CD1c-positive myeloid dendritic cell (primary cell): ENCODE measurements around the gene SLC34A3.

ENCODE experiments used
- DNase-seq: peaks from one replicate; pipeline ENCODE4 v3.0.0-alpha.2; 2016; ENCODE audit errors: extremely low spot score

Gene SLC34A3

DNA sequence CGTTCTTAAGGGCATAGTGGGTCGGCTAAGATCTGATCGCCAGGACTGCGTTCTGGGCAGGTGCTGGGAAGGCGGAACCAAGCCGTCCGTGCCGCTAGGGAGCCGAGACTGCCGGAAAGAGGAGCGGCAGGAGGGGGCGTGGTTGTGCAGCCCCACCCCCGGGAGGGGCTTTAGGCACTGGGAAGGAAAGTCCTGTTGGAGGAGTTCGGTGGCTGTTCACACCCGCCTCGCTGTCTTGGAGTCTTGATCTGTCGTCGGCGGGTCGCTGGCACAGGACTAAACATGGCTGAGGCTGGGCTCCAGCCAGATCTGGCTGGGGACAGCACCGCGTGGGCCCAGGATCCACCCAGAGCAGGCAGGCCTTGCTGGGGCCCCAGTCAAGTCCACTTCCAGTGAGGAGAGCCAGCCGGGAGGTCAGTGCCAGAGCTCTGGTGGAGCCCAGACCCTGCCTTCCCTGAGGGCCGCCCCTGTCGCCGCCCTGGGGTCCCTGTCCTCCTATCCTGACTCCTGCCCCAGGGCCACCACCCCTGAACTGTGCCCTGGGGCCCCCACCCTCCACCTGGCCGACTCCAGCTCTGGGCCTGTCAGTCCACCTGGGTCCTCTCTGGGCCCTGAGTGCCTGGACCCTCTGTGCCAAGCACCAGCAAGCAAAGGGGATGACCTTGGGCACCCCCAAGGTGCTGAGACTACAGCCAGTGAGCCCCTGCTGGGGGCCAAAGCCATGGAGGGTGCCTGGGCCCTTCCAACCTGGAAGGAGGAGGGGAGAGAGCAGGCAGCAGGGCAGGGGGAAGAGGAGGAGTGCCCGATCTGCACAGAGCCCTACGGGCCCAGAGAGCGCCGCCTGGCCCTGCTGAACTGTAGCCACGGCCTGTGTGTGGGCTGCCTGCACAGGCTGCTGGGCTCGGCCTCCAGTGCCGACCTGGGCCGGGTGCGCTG lies 13.2 kb upstream of the SLC34A3 start:
- peak; percentile 27 for DNase-seq

DNA sequence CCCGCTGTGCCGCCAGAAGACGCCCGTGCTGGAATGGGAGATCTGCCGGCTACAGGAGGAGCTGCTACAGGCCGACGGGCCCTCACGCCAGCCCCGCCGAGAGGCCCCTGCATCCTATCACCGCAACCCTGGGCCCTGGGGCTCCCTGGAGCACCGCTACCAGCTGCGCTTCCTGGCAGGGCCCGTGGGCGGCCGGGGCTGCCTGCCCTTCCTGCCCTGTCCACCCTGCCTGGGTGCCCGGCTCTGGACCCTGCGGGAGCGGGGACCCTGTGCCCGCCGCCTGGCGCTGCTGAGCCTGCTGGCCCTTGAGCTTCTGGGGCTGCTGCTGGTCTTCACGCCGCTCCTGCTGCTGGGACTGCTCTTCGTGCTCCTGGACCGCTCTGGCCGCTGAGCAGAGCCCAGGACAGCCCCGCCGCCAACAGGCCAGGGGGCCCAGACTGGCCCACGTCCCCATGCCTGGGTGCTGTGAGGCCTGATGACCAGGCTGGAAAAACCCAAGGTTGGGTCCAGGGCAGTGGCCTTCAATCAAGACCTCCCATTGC lies 12.4 kb upstream of the SLC34A3 start:
- no peak for DNase-seq

DNA sequence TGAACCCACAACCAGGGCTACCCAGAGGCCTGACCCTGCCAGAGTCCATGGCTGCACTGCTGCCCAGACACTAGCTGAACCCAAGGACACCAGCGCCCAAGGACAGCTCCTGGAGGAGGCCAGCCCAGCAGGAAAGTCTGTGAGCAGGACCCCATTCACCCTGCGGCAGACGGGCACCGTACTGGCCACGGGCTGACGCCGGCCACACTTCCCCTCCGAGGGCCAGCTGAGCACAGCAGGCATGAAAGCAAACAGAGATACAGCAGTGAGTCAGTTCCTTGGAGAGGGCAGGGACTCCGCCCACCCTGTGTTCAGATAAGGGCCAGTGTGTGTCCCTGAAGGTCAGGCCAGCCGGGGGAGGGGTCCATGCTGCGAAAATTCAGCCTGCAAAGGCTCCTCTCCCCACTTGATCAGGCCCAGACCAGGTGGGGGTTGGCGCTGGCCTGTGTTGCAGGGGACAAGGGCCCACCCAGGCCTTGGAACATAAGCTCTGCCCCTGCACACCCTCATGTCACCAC lies 11.9 kb upstream of the SLC34A3 start:
- DNase-seq: peak; percentile 51

DNA sequence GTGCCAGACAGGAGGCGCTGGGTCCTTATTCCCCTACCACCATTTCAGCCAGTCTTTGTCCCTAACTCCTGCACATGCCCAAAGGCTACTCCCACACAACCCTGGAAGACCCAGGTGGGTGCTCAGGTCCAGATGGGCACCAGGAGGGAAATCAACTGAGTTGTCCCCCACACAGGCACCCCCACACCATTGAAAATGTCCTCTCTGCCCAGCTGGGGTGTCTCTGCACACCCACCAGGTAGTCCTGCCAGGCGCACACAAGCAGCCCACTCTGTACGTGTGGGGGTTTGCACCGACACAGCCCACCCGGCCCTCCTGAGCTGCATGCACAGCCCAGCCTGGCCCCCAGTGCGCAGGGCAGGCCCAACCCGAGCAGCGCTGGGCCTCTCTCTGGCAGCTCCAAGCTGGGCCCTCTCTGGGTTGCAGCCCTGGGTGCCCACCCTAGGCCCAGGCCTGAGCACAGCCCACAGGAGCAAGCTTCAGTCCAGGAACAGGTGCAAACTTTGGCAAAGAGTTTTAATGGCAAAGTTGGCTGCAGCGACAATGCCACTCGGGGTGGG lies 10.9 kb upstream of the SLC34A3 start:
- no peak for DNase-seq

DNA sequence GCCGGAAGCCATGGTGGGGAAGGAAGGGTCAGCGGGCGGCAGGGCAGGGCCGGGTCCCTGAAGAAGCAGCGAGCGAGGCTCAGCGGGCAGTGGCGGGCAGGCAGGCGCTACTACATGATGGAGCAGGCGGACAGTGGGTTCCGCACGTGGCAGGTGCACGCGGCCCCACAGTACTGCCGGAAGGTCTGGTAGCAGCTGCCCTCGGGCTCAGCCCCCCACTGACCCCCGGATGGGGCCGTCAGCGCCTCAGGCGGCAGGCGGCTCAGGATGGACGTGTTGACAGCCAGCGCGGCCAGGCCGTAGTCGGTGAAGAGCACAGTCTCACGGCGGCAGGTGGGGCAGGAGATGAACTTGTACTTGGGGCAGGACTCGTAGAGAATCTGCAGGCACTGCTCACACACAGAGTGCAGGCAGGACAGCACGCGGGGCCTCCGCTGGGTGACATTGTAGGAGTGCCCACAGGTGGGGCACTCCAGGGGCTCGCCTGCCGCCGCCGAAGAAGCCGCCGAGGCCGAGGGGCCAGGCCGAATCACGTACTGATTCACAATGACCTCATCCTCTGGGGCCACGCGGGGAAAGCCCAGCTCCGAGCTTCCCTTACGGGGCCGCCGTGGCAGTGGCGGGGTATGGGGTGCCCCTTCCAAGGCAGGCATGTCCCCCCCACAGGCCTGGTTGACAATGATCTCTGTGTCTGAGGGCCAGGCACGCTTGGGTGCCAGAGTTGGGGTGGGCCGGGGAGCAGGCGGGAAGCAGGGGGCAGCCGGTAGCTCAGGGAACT lies 10.2 kb upstream of the SLC34A3 start:
- DNase-seq: no peak

DNA sequence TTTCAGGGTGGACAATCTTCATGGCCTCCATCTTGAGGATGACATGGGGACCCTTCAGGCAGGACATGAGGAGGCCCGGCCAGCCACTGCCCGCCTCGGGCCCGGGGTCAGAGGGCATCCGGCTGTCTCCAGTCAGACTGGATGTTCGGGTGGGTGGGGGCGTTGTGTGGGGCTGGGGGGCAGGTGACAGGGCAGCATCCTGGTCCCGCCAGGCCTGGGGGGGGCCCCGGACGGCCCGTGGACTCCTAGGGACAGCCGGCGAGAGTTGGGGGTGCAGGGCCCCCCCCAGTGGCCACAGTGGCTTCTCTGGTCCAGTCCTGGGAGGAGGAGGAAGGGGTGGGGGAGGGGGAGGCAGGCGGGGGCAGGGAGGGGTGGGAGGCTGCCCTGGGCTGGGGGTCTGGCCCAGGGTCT lies 9.6 kb upstream of the SLC34A3 start:
- no peak for DNase-seq

DNA sequence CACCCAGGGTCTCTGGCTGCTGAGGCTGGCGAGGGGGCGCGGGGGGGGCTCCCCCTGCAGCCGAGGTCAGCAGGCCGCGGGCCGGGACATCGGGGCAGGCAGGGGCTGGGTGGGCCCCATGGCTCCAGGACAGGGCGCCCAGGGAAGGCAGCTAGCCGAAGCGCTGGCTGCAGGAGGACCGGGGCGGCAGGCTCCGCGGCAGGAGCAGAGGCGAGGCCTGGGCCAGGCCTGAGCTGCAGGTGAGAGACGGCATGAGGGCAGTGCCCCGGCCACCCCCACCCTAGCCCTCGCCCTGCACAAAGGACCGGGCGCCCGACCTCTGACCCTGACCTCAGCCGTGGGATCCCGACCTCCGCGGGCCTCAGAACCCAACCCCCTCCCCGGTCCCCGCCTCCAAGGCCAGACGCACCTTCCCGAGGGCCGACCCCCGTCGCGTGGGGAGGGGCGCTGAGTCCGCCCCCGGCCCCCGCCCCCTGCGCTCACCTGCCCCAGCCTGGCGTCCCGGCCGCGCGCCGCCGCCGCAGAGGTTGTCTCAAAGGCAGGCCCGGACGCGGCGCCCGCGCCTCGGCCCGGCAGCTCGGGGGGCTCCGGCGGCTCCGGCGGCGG lies 9.1 kb upstream of the SLC34A3 start:
- no peak for DNase-seq

DNA sequence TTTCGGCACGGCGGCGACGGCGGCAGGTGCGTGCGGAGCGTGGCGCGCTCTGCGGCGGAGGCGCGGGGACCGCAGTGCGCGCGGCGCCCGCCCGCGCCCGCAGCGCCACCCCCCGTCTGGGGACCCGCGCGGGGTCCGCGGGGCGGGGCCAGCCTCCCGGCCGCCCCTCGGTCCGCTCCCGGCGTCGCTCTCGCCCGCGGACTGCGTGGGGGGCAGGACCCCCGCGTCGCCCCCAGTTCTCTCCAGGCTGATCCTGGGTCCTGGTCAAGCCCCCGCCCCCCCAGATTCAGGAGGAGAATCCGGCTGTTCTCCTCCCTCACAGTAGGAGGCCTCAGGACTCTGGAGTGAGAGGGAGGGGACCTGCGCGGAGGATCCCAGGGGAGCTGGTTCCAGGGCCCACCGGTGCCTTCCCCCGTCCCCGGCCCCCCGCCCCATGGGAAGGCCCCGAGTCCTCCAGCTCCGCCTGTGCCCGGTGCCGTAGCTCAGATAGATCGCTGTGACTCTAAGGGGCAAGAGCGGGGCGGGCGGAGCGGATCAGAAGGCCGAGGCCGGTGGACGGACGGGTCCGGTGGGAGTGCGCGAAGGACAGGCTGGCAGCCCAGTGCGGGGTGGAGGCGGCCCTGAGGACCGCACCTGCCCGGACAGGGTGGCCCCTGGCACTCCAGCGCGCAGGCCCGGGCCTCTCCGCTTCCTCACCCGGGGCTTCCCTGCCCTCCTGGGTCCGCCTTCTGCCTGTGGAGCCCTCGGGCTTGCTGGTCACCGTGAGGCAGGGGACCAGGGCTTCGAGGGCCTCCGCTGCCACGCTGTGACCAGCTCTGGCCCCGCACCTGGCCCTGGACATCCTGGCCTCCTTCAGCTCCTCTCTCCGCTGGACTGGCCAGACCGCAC lies 8.3 kb upstream of the SLC34A3 start, which contains the start of gene RNF208:
Gene RNF208, minus strand, starts transcription at position 51 of the 888 bp plus-strand sequence. CDS start 1,028 bp downstream, outside the sequence.
- DNase-seq: no peak

DNA sequence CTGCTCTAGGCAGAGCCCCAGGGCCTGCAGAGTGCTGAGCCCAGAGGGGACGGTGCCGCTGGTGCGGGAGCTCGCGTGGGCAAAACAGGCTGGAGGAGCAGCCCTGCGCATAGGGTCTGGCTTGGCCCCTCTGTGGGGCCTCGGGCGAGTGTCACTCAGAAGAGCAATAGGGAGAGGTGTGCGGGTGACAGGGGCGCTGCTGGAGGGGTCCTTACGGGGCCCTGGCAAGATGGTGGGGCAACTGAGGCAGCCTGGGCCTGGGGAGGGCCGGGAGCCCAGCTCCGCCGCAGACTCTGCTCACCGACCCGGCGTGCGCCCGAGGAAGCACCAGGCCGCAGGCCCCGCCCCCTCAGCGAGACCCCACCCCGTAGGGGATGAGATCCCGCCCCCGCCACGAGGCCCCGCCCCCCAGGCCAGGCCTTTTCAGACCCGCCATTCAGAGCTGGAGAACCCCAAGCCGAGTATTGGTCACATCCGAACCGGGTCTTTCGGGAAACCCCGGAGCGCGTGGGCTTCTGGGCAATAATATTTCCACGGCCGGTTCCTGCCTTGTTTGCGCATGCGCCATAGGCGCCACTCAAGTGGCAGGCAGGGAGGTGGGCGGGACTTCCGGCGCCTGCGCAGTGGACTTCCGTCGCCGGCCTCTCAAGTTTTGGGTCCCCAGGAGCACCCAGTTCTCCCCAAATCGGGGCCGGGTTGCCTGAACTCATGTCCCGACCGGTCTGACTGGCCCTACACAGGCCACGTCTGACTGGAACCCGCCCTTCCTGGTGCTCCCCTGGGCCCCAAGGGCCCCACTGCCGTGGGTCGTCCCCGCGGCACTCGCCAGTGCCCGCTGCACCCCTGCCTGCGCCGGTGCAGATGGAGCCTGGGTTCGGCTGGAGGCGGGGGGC lies 7.4 kb upstream of the SLC34A3 start:
- DNase-seq: peak; percentile 100

DNA sequence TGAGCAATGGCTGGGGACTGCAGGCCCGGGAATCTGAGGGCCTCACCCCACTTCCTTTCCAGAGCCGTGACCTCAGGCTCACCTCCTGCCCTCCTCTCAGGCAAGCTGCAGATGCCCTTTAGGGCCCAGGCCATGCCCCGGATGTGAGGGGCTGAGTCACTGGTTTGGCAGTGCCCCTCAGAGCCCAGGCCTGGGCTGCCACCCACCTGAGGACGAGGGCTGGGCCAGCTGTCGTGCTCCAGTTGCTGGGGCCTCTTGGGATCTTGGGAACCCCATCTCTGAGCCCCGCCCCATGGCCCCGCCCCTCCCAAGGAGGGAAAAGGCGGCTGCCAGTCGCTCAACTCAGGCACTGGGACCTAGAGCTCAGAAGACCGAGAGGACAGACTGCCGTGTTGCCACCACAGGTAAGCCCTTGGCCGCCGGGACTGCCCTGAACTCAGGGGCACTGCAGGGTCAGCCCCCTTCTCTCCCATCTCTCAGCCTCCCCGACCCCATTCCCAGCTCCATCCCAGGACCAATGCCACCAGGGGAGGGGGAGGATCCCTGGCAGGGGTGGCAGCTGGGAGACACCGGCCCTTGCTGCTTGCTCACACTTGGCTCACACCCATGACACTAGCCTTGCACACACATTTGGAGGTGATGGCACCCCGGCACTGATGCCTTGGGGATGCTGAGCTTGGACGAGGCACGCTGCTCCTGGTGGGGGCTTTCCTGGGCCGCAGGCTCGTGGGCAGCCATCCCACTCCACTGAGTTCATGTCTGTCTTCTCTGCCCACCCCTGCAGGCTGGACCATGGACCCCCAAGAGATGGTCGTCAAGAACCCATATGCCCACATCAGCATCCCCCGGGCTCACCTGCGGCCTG lies 5.6 kb upstream of the SLC34A3 start, which contains the start of gene CYSRT1:
Gene CYSRT1, plus strand, starts transcription at position 345 of the 865 bp plus-strand sequence. Its CDS starts 448 bp downstream, at position 793.
- peak; percentile 42 for DNase-seq

DNA sequence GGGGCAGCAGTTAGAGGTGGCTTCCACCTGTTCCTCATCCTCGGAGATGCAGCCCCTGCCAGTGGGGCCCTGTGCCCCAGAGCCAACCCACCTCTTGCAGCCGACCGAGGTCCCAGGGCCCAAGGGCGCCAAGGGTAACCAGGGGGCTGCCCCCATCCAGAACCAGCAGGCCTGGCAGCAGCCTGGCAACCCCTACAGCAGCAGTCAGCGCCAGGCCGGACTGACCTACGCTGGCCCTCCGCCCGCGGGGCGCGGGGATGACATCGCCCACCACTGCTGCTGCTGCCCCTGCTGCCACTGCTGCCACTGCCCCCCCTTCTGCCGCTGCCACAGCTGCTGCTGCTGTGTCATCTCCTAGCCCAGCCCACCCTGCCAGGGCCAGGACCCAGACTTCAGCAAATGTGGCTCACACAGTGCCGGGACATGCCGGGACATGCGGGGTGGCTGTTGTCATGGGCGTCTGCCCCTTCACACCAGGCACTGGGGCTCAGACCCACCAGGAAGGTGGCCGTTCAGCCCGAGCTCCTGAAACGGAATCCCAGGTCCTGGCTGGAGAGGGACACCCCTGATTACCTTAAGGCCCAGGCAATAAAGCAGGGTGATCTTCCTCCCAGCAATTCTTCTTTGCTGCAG lies 4.9 kb upstream of the SLC34A3 start:
- no peak for DNase-seq

DNA sequence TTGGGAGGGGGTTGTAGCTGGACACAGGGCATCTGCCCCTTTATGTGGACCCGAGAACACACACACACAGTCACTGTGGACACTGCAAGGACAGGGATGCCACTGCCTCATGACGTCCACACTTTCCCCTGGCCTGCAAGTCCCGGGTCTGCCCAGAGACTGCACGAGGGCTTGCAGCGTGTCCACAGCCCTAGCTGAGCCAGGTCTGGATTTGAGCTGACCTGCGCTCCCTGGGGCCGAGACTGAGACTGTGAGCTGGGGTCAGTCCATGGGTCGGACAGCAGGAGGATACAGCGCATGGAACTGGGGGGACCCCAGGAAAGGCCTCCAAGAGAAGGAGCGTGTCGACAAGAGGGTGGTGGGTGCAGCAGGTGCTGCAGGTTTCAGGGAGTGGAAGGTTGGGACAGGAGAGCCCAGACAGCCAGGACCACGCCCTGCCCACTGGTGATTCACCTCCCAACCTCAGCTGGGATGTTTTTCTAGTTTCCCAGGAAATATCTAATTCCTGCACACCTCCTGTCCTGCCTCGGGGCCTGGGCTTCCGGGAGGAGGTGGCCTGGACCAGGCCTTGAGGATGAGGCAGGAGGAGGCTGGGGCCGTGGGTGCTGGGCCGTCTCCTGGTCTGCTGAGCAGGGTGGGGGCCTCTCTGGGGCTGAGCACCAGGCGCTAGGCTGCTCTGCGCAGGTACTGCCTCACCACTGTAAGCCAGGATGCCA lies 4.2 kb upstream of the SLC34A3 start:
- no peak for DNase-seq

DNA sequence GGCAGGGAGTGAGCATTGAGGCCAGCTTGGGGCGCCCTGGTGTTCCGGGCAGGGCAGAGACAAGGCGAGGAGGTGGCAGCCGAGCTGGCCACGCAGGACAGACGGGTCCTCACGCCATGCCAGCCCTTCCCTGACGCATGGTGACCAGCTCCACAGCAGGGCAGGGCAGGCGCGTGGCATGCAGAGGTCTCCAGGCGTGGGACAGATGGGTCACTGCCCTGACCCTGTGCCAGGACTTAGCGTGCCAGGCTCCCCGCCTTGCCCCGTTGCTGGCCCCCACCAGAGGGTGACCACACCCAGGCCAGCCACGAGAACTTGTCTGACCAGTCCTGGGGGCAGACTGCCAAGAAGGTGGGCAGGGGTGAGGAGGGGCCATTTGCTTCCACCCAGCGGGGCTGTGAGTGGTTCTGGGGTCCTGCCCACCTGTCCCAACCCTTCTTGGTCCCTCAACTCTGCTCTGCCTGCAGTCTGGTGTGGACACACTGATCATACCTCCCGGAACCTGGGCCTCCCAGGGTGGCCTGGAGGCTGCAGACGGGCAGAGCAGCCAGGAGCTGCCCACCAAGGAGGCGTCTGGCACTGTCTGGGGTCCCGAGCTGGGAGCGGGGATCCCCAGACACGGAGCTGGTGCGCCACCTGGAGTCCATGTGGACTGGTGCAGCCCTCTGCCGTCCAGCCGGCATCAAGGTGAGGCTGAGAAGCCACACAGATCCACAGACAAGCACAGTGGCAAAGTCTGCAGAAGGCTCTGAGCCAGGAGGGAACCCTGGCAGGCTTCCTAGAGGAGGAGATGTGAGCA lies 3.4 kb upstream of the SLC34A3 start, which contains the start of gene RNF224:
Gene RNF224, plus strand, starts transcription at position 449 of the 799 bp plus-strand sequence. CDS start 834 bp downstream, outside the sequence.
- DNase-seq: peak; percentile 79

DNA sequence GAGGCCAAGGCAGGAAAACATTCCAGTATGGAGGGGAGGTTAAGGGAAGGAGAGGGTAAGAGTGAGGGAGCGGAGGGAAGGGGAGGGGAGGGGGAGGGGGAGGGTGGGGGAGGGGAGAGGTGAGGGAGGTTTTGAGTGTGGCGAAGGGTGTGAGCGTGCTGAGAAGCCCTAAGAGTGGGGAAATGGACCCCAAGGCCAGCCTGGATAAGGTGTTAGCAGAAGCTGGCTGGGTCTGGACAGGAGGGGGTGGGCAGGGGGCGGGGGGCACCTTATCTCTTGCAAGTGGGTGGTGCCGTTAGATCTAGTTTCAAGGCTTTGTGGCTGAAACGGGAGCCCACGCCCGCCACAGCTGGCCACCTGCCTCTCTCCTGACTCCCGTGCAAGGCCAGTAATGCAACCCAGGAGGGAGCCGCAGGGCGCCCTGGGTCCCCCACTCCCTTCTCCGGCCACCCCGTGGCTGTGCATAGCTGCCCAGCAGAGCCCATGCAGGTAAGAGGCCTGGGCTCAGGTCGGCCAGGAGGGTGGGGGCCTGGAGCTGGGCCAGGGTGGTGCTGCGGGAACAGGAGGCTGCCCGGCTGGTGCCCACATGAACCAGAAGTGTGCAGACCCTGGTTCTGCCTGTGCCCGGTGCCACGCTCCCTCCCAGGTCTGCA lies 2.7 kb upstream of the SLC34A3 start:
- DNase-seq: no peak

DNA sequence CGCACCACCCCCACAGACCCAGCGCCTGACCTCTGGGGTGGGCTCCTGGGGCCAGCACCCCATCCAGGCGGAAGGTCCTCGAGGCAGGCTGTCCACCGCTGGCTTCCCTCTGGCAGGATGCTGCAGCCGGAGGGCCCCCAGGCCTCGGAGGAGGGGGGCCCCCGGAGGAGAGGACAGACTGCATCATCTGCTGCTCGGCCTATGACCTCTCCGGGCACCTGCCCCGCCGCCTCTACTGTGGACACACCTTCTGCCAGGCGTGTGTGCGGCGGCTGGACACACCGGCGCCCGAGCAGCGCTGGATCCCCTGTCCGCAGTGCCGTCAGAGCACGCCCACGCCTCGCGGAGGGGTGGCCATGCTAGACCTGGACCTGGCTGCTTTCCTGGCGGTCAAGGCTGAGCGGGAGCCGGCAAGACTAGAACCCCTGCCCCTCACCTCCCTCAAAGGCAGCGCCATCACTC lies 2.2 kb upstream of the SLC34A3 start:
- no peak for DNase-seq
